ENCODE measurements around the gene ASB1.
A peak's percentile ranks its signal among the peaks of the same experiment; 100 is the strongest.

Gene ASB1, protein sequence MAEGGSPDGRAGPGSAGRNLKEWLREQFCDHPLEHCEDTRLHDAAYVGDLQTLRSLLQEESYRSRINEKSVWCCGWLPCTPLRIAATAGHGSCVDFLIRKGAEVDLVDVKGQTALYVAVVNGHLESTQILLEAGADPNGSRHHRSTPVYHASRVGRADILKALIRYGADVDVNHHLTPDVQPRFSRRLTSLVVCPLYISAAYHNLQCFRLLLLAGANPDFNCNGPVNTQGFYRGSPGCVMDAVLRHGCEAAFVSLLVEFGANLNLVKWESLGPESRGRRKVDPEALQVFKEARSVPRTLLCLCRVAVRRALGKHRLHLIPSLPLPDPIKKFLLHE

DNA sequence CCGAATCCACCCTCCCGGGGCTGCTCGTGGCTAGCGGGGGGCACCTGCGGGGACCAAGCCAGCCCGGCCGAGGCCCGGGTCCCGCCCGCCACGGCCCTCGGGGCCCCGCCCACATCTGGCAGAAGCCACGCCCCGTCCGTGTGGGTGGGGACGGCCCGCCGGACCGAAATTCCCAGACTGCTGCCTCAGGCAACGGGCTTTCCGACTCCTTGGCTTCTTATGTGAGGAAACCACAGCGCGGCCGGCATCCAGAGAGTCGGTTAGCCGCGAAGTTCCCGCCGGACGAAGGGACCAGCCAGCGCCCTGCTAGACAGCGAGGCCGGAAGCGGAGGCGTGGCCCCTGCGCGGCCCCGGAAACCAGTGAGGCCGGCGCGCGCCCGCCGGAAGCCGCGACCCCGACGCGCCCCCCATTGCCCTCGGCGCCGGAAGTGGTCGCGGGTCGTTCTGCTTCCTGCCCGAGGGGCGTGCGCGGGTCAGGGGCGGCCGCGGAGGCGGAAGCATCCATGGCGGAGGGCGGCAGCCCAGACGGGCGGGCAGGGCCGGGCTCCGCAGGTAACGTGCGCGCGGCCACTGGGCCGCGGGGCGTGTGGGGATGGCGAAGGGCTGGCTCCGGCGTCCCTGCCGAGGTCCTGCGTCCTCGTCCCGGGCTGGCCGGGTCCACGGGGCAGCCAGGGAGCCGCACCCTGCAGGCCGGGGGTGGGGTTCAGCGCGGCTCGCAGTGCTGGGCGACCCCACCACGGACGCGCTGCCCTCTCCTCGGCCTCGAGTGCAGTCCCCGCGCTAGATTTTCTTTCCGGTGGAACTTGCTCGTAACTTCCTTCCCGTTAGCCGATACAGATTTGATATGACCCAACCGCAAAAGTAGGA, at the start of gene ASB1:
ASB1 (plus strand) TSS at position 360 of the 867 bp plus-strand sequence; CDS start at position 504, 144 bp downstream.
- DNase-seq (ENCODE audit: low spot score): peak; percentile 75

DNA sequence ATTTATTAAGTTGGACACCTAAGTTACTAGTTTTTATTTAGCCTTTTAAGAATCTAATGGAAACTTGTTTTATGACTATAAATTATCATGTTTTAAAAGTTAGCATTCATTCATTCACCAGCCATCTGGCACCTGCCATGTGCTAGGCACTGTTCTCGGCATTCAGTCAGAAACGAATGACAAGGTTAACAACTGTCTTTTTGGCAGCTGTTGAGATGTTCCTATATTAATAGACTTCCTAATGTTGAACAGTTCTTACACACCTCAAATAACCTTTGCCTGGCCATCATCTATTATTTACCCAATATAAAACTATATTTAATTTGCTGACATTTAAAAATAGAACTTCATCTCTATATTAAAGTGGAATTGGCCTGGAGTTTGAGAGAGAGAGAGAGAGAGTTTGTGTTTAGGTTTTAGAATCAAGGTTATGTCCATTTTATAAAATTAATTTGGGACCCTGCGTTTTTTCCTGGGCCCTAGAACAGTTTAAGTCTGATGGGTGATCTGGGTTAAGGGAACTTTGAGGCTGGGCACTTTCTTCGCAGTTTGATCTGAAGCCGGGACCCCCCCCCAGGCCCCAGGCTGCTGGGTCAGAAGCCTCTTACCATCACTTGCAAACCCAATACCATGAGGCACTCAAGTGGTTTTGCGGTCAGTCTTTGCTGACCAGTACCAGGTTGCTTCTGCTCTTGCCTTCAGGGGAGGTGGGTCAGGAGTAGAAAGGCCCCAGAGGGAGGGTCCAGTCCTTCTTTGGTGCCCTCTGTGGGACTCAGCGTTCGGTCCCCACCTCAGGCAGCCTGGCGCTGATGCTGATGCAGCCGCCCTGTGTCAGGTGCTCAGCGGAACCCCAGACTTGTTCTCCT, 48.3 kb upstream of the ASB1 start:
- DNase-seq (ENCODE audit: low spot score): no peak

DNA sequence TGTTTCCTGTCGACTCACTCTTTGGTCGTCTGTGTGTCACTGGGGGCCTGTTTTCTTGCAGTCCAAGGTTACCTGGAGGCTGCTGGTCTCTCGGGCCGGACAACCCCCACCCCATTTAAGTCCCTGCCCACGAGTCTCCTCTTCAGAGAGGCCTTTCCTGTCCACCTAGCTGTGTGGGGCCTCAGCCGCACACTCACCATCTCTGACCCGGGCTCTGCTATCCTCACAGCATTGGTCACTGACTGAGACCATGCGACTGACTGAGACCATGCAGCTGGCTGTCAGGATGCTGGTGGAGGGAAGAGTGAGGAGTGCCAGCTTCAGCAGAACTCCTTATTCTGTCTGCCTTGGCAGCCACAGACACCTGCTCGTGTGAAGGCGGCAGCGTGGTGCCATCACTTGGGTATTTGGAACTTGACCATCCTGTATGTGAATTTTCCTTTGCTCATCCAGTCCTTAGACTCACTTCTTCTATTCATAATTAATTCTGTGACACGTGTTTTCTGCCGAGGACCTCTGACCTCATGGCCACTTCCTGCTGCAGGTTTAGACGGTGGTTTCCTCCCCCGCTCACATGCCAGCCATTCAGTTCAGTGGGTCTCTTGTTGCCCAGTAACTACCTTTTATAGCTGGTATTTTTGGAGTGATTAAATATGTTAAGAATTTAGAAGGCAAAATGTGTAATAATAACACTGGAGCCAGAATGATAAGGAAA, 47.5 kb upstream of the ASB1 start:
- DNase-seq (ENCODE audit: low spot score): no peak

DNA sequence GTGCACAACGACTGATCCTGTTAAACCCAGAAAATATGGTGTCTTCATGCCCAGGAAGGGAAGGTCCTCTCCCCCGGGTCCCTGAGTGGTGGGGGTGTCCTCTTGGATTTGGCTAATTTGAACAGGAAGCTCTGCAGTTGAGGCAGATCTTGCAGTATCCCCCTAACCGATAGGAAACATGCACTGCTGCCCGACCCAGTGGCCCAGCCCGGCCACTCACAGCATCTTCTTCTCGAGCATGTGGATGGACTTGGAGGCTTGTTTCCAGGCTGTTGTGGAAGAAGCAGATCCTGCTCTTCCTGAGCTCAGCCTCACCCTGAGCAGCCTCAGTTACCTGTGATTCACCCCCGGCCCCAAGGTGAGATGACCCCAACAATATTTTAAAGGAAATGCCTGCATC, 46.4 kb upstream of the ASB1 start:
- DNase-seq (ENCODE audit: low spot score): no peak

DNA sequence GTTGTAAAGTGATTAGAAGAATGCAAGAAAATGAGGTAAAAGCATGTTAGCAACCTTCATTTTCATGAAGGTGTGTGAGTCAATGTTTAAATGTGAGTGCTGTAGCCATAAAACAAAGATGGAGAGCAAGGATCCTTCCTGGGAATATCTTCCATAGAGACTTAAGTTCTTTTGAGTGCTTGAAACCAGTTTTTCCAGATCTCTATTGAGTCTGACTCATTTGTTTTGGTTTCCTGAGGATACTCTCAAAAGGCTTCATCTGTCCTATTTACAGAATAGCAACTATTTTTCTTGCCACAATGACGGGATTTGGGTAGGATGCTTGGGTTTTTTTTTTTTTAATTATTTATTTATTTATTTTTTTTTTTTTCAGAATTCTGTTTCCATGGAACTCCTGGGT, 45.9 kb upstream of the ASB1 start:
- no peak for DNase-seq (ENCODE audit: low spot score)

DNA sequence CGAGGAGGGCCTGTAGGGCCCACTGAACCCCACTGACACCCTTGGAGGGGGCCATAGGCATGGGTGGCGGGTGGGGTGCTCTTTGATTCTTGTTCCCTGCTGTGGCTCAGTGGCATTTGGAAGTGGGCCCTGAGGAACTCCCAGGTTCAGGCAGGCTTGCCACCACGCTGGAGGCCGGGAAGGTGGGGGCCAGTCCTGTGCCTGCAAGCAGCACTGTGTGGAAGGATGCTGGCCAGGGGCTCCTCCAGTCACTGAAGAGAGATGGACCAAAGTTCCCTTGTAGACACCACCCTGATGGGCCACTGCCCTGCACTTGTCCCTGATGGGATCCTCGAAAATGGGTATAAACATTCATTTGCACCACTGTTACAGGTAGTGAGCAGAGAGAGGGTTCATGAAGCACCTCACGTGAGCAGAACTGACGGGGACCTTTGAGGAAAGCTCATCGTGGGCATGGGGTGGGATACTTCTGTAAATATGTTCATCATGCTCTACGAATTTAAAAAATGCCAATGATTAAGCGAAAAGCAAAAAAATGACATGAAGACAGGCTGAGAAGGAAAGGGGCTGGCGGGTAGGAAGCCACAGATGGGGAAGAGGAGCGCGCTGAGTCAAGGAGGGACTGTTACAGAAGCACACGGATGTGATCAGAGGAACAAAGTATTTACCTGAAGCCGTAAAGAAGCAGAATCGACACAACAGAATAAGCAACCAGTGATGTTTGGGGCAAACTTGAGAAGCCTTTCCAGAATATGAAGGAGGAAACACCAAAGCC, 45.2 kb upstream of the ASB1 start:
- no peak for DNase-seq (ENCODE audit: low spot score)

DNA sequence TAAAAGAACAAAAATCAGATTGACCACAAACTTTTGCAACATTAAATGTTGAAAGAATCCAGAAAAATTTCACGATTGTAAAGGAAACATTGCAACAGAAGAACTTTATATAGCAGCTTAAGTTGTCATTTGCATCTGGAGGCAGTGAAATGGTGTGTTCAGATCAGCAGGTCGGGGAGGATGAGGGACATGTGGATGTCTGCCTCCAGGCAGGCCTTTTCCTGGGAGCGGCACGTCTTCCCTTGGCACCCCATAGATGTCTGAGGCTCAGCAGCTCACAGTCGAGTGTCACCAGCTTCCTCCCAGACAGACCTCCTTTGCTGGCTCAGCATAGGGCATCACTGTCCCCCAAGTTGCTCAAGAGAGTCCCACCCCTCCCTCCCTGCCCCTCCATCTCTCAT, 44.3 kb upstream of the ASB1 start:
- DNase-seq (ENCODE audit: low spot score): no peak

DNA sequence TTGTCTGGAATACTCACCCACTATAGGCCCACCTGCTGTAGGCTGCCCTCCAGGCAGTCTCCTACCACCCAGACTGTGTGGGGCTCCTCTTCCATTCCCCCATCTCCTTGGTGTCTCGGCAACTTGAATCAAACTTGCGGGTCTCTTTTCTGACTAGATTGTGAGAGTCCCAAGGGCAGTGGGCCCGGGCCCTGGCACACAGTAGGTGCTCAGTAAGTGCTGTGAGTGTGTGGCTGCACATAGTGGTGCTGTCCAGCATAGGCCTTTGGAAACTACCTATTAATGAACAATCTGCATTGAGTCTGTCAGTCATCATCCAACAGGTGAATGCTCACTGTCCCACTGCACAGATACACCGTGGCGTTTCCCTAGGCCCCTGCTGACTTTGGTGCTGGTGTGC, 43.6 kb upstream of the ASB1 start:
- no peak for DNase-seq (ENCODE audit: low spot score)

DNA sequence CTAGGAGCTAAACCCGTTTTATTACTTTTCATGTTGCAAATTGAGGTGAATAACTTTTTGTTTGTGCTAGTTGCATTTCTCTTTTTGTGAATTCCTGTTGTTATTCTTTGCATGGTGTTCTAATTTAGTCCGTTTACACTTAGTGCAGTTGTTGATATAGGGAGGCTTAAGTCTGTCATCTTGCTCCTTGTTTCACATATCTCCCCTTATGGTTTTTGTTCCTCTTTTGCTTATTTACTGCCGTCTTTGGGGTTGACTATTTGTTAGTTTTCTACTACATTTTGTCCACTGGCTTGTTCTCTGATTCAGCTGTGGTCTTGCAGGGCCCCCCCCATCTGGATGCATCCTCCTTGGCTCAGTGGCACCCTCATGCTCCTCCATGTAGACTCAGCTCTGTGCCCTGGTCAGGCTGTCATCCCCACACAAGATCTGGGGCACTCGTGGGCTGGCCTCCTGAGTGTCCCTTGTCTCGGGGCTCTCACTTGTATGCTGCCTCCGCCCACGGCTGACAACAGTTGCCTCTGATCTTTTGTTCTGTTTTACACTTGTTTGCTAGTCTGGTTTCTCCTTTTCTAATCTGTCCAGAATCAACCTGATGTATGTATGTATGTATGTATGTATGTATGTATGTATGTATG, 42.9 kb upstream of the ASB1 start:
- DNase-seq (ENCODE audit: low spot score): no peak

DNA sequence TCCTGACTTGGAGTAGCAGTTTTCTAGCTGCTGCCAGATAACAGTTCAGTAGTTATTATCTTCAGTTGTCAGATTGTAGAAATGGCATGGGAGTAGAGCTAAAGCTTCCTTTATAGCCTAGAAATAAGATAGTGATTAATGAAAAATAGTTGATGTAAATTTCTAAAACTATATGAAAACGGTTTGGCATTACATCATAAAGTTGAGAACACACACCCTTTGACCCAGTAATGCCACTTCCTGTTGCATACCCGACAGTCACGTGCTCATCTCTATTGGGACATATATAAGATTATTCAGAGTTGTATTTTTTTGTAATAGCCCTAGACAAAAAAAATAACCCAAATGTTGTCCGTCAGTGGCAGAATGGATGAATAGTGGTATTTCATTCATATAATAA, 39.4 kb upstream of the ASB1 start:
- no peak for DNase-seq (ENCODE audit: low spot score)

DNA sequence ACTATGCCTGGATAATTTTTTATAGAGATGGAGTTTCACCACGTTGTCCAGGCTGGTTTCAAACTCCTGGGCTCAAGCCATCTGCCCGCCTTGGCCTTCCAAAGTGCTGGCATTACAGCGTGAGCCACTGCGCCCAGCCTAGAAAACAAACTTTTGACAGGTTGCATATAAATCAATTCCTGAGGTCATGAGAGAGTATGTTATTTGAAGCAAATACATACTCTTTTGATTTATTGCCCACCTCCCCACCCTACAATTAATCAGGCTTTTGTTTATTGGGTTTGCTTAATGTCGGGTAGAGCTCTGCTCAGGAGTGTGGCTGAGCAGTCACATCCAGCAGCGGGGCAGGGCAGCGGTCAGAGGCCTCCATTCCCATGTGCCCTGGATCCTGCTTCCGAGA, 37.9 kb upstream of the ASB1 start:
- DNase-seq (ENCODE audit: low spot score): no peak

DNA sequence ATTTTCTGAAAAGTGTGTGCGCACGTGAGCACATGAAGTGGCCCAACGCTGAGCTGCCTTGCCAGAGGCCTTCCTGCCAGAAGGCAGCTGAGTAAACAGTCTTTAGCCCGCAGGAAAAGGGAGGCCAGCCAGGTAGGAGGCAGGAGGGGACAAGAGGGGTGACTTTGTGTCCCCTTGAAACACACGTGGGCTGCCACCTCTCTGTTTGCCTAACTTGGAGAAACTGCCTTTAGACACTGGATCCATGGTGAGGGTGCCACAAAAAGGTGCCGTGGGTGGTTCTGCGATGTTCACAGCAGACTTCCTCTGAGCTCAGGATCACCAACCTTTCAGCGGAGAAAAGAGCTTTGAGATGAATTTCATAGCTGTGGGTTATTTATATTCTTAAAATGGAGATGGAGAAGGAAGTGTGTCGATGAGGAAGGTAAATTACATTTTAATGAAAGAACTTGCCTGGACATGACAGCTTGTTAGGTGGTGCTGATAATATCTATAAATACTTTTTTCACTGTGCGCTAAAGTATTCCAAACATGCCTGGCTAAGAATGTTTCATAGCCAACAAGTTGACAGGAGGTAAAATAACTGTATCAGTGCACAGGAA, 36.6 kb upstream of the ASB1 start:
- DNase-seq (ENCODE audit: low spot score): no peak

DNA sequence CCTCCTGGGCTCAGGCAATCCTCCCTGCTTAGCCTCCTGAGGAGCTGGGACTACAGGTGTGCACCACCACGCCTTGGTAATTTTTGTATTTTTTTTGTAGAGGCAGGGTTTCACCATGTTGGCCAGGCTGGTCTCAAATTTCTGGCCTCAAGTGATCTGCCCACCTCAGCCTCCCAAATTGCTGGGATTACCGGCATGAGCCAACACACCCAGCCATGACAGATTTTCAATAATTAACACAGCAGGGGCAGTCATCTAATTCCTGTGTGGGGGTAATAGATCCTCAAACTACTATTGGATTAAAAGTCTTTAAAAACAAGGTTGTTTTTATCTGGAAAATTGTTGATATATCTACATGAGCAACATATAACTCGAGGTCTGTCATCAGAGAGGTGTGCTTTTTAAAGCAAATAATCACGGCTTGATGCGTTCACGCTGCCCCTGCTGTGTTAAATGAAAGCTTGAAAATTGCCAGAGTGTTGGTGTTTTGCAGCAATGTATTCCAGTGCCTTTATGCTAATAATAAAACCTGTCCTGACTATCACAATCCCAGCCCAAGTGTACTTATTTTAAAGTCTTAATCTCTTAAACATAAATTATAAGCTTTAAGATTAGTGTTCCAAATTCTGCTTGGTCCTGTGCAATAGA, 35.6 kb upstream of the ASB1 start:
- DNase-seq (ENCODE audit: low spot score): no peak

DNA sequence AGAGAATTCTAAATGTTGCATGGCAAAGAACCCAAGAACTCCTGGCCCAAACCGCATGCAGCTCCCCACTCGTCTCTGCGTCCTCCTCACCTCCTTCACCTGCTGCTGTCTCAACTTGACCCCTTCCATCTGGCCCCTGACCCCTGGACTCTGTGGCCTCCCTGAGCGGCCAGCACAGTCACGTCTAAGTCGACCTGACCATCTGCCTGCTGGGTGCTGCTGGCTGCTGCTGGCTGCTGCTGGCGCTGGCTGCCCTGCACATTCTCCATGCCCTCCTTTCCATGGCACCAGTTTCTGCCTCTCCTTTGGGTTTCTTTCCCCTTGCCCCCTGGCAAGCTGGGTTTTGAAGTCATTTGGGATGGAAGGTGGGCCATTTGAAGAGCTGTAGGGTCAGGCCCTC, 30.1 kb upstream of the ASB1 start:
- no peak for DNase-seq (ENCODE audit: low spot score)

DNA sequence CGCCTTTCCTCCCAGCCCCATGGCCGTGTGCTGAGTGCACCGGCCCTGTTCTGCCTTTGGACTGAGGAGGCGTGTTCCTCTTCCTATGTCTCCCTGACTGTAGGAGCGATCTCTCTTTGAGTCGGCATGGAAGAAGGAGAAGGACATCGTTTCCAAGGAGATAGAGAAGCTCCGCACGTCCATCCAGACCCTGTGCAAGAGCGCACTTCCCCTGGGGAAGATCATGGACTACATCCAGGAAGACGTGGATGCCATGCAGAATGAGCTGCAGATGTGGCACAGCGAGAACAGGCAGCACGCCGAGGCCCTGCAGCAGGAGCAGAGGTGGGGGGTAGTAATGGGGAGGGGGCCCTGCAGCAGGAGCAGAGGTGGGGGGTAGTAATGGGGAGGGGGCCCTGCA, 29.4 kb upstream of the ASB1 start:
- DNase-seq (ENCODE audit: low spot score): no peak

DNA sequence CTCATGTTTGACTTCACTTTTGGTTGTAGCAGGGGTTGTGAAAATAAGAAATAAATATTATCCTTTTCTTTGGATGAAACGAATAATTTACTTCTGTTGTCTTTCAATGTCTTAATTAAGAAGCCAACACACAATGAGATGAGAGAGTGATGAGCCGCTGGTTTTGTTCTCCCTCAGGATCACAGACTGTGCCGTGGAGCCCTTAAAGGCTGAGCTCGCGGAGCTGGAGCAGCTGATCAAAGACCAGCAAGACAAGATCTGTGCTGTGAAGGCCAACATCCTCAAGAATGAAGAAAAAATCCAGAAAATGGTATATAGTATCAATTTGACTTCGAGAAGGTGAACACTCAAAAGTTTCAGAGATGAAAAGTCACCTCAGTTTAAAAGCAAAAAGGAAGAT, 28.1 kb upstream of the ASB1 start:
- no peak for DNase-seq (ENCODE audit: low spot score)

DNA sequence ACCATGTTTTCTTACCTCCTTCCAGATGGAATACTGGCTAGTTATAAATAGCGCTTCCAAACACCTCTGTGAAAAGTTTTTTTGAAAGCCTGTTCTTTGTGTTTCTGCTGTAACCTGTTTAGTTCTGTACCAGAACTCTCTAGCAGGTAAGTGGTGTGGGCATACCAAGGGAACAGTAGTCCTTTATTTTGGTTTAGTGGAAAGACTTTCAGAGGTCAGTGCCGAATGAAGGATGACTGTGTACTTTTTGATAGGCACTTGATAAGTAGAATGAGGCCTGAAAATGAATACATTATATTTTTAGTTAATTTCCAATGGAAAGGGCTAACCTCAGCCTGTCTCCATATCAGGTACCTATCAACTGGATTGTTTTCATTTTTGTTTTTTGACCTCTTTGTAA, 27.6 kb upstream of the ASB1 start:
- DNase-seq (ENCODE audit: low spot score): no peak

DNA sequence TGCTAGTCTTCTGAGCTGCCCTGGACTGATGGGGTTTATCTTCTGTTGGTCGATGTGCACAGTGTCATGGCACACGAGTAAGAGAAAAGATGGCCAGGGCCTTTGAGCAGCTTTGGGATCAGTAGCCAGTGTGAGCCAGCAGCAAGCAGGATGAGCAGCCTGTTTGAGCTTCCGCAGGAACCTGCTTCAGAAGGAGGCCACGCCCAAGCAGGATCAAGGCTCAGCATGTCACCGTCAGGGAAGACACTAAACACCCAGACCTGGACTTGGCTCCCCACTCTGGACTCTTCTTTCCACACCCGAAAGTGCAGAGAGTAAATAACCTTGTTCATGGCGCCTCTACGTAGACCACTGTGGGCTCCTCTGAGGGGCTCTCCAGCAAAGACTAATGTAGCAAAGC, 25.2 kb upstream of the ASB1 start:
- no peak for DNase-seq (ENCODE audit: low spot score)

DNA sequence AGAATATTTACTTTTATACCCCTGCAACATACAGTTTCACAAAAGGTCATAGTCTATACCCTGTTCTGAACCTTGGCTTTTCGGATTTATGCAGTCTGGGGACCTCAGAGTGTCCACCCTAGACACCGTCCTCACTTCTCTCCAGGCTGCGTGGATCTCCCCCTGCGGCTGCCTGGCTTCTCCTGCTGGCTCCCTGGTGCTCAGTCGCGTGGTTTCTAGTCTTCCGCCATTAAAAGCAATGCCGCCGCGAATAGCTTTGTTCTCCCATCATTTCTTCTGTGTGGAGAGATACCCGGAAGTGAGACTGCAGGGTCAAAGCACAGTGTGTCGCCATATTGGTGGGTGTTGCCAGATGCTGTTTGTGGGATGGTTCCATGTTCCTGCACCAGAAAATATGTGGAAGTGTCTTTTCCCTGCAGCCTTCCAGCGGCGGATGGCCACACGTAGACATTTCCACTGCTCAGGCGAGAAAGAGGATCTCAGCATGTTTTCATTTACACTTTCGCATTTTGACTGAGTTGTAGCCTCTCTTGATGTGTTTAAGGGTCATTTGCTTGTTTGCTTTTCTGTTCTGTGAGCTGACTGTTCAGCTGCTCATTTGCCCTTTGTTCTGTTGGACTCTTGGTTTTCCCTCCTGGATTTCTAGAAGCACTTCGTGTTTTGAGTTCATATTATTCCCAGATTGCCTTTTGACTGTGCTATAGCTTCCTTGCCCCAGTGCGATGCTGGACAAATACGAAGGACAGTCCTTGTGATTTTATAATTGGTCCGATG, 22.9 kb upstream of the ASB1 start:
- no peak for DNase-seq (ENCODE audit: low spot score)
